Endothelial cell of umbilical vein (primary cell): ENCODE results near the gene COBLL1. TPM values are rescaled to one million over a fixed set of nuclear protein-coding genes. Genes with fewer than 3 reads are reported as not detected.

Experiments used
- BruUV-seq: library from RNA; stranded (reverse); fragments of 400-500 nt; replicated peaks from 2 replicates; lab custom pipeline; 2021; lab: Mats Ljungman, UMichigan
- CTCF ChIA-PET: fragments of 300-600, 350-600 bp; sonication (Branson Sonifier 250); formaldehyde crosslinking; loops from one replicate; lab custom pipeline; 2021; ENCODE audit warnings: antibody characterized with exemption, inconsistent platforms; lab: Charles Lee
- POLR2A ChIA-PET: fragments of 300-600, 350-600 bp; sonication (Branson Sonifier 250); formaldehyde crosslinking; loops from one replicate; lab custom pipeline; 2021; ENCODE audit warnings: antibody characterized with exemption, inconsistent platforms; lab: Charles Lee
- DNase-seq: peaks from one replicate; pipeline ENCODE4 v3.0.0-alpha.2; 2011; ENCODE audit warnings: low read depth, low spot score
- FAIRE-seq: peaks from 2 replicates; lab custom pipeline; 2011; peaks lifted over from hg19 to GRCh38; lab: Jason Lieb, UNC
- H2AFZ ChIP-seq: 2 replicates; pipeline ENCODE4 v1.6.0; 2012; ENCODE audit warnings: low read depth, low read length, control low read depth, inconsistent platforms
- H3K27ac ChIP-seq: 2 replicates; pipeline ENCODE4 v1.5.1; 2011; ENCODE audit warnings: low read depth, mild to moderate bottlenecking, control low read depth, low read length, moderate library complexity; ENCODE audit not compliant: insufficient read depth
- H3K27me3 ChIP-seq, 2 experiments: 2 replicates each; pipeline versions ENCODE4 v1.6.0 to v1.6.1; 2011; ENCODE audit warnings: low read length in 2 of 2, mixed read lengths in 1 of 2; ENCODE audit not compliant: control insufficient read depth in 2 of 2, insufficient read depth in 2 of 2
- H3K36me3 ChIP-seq, 2 experiments: 2 replicates in 1 of 2; 3 replicates in 1 of 2; pipeline ENCODE4 v1.5.1; 2011; ENCODE audit warnings: low read length in 2 of 2, mild to moderate bottlenecking in 1 of 2, moderate library complexity in 1 of 2; ENCODE audit not compliant: control insufficient read depth in 2 of 2, insufficient read depth in 2 of 2; ENCODE audit errors: extremely low read depth in 1 of 2
- H3K4me1 ChIP-seq: 3 replicates; pipeline ENCODE4 v1.5.1; 2011; ENCODE audit warnings: mild to moderate bottlenecking, low read length; ENCODE audit not compliant: control insufficient read depth, insufficient read depth; ENCODE audit errors: extremely low read depth
- H3K4me2 ChIP-seq: 2 replicates; pipeline ENCODE4 v1.6.1; 2011; ENCODE audit warnings: low read length, control low read depth, mixed read lengths; ENCODE audit not compliant: insufficient read depth
- H3K4me3 ChIP-seq, 3 experiments: fragments of 200-600 bp in 1 of 3; sonication (generic), shearing (Covaris generic) in 1 of 3; replicated peaks in 1 of 3; 2 replicates each; pipeline ENCODE4 v1.5.1; 2011 to 2016; ENCODE audit warnings: control low read depth in 3 of 3, low read length in 3 of 3, mild to moderate bottlenecking in 2 of 3, inconsistent platforms in 1 of 3, low read depth in 1 of 3, moderate library complexity in 1 of 3; ENCODE audit not compliant: insufficient read depth in 1 of 3
- H3K79me2 ChIP-seq: 2 replicates; pipeline ENCODE4 v1.6.0; 2012; ENCODE audit warnings: low read length, inconsistent platforms; ENCODE audit not compliant: control insufficient read depth, insufficient read depth
- H3K9ac ChIP-seq: replicated peaks from 2 replicates; pipeline ENCODE3; 2011; ENCODE audit warnings: low read length, control low read depth; ENCODE audit not compliant: insufficient read depth; ENCODE audit errors: extremely low read depth
- H3K9me1 ChIP-seq: replicated peaks from 3 replicates; pipeline ENCODE4 v1.6.0; 2011; ENCODE audit warnings: mild to moderate bottlenecking, low read length; ENCODE audit not compliant: control insufficient read depth, insufficient read depth; ENCODE audit errors: extremely low read depth
- H3K9me3 ChIP-seq: replicated peaks from 2 replicates; pipeline ENCODE4 v1.5.1; 2012; ENCODE audit warnings: low read length, inconsistent platforms; ENCODE audit not compliant: control insufficient read depth, insufficient read depth
- H4K20me1 ChIP-seq: replicated peaks from 2 replicates; pipeline ENCODE3; 2011; ENCODE audit warnings: mild to moderate bottlenecking, low read length; ENCODE audit not compliant: control insufficient read depth, insufficient read depth; ENCODE audit errors: extremely low read depth
- EZH2 ChIP-seq: IDR thresholded peaks from 2 replicates; pipeline ENCODE4 v1.6.1; 2012; ENCODE audit warnings: borderline replicate concordance, low read depth, mild to moderate bottlenecking, moderate library complexity, low read length, inconsistent platforms; ENCODE audit not compliant: severe bottlenecking
- FOS ChIP-seq: IDR thresholded peaks from 2 replicates; pipeline ENCODE4 v1.6.1; 2011; ENCODE audit warnings: mild to moderate bottlenecking, low read length, moderate library complexity, borderline replicate concordance; ENCODE audit not compliant: insufficient read depth
- GATA2 ChIP-seq: IDR thresholded peaks from 2 replicates; pipeline ENCODE4 v1.7.0; 2011; ENCODE audit warnings: low read depth, mild to moderate bottlenecking, moderate library complexity, mixed read lengths, low read length; ENCODE audit not compliant: insufficient read length, insufficient read depth
- JUN ChIP-seq: IDR thresholded peaks from 2 replicates; pipeline ENCODE4 v1.6.1; 2011; ENCODE audit warnings: borderline replicate concordance, low read depth; ENCODE audit not compliant: insufficient read length, insufficient read depth
- MAX ChIP-seq: IDR thresholded peaks from 2 replicates; pipeline ENCODE4 v1.6.1; 2011; ENCODE audit not compliant: insufficient read depth, insufficient read length
- MYC ChIP-seq: IDR thresholded peaks from one replicate; pipeline ENCODE4 v1.6.1; 2011; ENCODE audit warnings: mild to moderate bottlenecking, low read depth, low read length
- POLR2A ChIP-seq: IDR thresholded peaks from 2 replicates; pipeline ENCODE4 v1.6.1; 2012; ENCODE audit warnings: low read depth, mild to moderate bottlenecking, control low read depth, low read length
- POLR2AphosphoS5 ChIP-seq: IDR thresholded peaks from 2 replicates; pipeline ENCODE4 v1.6.1; 2012; ENCODE audit warnings: low read depth, mild to moderate bottlenecking, control low read depth, low read length, moderate library complexity; ENCODE audit not compliant: insufficient read depth
- dilution Hi-C: fragments of 300-500 bp; cut with MboI; formaldehyde crosslinking; loops from one replicate; pipeline ENCODE4 v1.15.0; 2019; ENCODE audit warnings: low sequenced_read_pairs; ENCODE audit not compliant: extremely low pct_ligation_motif_present
- intact Hi-C: fragments of 100-400 bp; cut with micrococcal nuclease; formaldehyde crosslinking; loops from one replicate; pipeline ENCODE4 v1.10.0; 2022
- polyA plus RNA-seq, 4 experiments: library from polyadenylated mRNA; depleted of rRNA in 3 of 4; stranded (reverse) in 3 of 4; unstranded in 1 of 4; fragments of >200 nt; gene quantifications; 2 replicates each; pipeline versions ENCODE4 v1.2.1 to v1.2.3, GENCODE V29; 2011 to 2012; ENCODE audit warnings: missing spikeins in 1 of 4
- total RNA-seq: library from RNA; stranded (reverse); gene quantifications from 2 replicates; pipeline ENCODE4 v1.2.3, GENCODE V29; 2021
- TF ChIP-seq, protein P1 (sequence below), 2 donors: IDR thresholded peaks; 1 replicate in 1 of 2; 2 replicates in 1 of 2; pipeline ENCODE4 v1.5.1; 2011; ENCODE audit warnings: low read length in 2 of 2, mild to moderate bottlenecking in 2 of 2, moderate library complexity in 2 of 2, control low read depth in 1 of 2, inconsistent platforms in 1 of 2, low read depth in 1 of 2; ENCODE audit not compliant: insufficient read depth in 1 of 2; ENCODE audit errors: extremely low read depth in 1 of 2

Gene COBLL1
- total and polyA plus RNA-seq, 2 donors (not counting 3 experiments of a cell fraction or from before 2014, with no cell fraction given) = 9.1 to 38.4 TPM

DNA sequence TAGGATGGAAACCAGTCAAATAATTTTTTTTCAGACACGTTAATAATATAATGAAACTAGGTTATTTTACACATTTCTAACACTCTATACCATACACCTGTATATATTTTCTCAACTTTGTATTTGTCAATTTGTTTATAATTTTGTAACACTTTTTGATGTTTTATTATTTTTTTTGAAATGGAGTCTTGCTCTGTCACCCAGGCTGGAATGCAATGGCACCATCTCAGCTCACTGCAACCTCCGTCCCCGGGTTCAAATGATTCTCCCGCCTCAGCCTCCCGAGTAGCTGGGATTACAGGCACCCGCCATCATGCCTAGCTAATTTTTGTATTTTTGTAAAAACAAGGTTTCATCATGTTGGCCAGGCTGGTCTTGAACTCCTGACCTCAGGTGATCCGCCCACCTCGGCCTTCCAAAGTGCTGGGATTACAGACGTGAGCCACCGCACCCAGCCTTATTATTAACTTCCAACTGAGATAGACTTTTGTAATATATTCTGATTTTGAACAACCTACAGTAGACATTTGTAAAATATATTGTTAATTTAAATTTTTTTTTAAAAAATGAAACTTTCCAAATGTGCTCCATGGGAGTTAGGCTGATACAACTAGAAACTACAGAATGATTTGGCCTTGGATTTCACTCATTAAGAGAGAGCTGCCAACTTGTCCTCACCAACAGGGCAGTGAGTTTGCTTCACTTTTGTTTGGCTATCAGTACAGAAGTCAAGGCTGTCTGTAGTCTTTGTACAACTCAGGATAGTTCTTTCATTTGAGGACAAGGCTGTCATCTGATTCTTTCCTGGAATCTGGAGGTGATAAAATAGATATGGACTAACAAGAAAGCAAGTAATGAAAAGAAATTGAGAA lies 33.9 kb upstream of the COBLL1 start:
- CTCF ChIA-PET = interaction anchor here (0.6 to 1.3 kb wide), 2 partner anchors 10 to 32 kb away, joined by 3 read pairs; no protein-coding TSS in a partner anchor
- dilution Hi-C loops (no loop called here), intact Hi-C loops (no loop called here)
- no peak overlapping the region for H3K9ac ChIP-seq
- H3K79me2 ChIP-seq = no peaks in the 10 kb centered on the region
- POLR2A ChIA-PET = no interaction called here
- no peak overlapping the region for H3K4me3 ChIP-seq
- no TSS peak for BruUV-seq
- no peaks in the 10 kb centered on the region for H3K4me1 ChIP-seq
- no peaks in the 10 kb centered on the region for H3K9me1 ChIP-seq
- no peaks in the 10 kb centered on the region for H3K9me3 ChIP-seq
- H3K36me3 ChIP-seq = no peaks in the 10 kb centered on the region
- DNase-seq = no peak
- H3K27ac ChIP-seq = no peak overlapping the region
- no peaks in the 10 kb centered on the region for H4K20me1 ChIP-seq
- no peaks in the 10 kb centered on the region for H3K27me3 ChIP-seq
- TF ChIP-seq POLR2AphosphoS5 (no peak), GATA2 (no peak), FOS (no peak), MYC (no peak), MAX (no peak), JUN (no peak), POLR2A (no peak), EZH2 (no peak)
- TF ChIP-seq, protein P1, sequence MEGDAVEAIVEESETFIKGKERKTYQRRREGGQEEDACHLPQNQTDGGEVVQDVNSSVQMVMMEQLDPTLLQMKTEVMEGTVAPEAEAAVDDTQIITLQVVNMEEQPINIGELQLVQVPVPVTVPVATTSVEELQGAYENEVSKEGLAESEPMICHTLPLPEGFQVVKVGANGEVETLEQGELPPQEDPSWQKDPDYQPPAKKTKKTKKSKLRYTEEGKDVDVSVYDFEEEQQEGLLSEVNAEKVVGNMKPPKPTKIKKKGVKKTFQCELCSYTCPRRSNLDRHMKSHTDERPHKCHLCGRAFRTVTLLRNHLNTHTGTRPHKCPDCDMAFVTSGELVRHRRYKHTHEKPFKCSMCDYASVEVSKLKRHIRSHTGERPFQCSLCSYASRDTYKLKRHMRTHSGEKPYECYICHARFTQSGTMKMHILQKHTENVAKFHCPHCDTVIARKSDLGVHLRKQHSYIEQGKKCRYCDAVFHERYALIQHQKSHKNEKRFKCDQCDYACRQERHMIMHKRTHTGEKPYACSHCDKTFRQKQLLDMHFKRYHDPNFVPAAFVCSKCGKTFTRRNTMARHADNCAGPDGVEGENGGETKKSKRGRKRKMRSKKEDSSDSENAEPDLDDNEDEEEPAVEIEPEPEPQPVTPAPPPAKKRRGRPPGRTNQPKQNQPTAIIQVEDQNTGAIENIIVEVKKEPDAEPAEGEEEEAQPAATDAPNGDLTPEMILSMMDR (IDR thresholded peaks at IDR 0.05; ENCODE audit: extremely low read depth in 1 of 2, insufficient read depth in 1 of 2, low read depth in 1 of 2, low read length in 2 of 2) = no peak
- no peak overlapping the region for H3K4me2 ChIP-seq
- no peak for FAIRE-seq
- H2AFZ ChIP-seq = no peak overlapping the region
